GM18951 (cell line): ENCODE data around the gene MLX.
"Not testable (repeated sequence)": the region's sequence is repeated elsewhere in the genome, so short reads cannot be mapped to it uniquely, and the experiment has no call there.

Experiments
- POLR2A ChIP-seq: IDR thresholded peaks from 4 replicates; pipeline ENCODE4 v1.6.1; 2011; ENCODE audit warnings: mild to moderate bottlenecking; ENCODE audit not compliant: insufficient read length, insufficient read depth; ENCODE audit errors: extremely low read depth
- in situ Hi-C: fragments of 300-500 bp; cut with MboI; formaldehyde crosslinking; loops from one replicate; pipeline ENCODE4 v1.12.0; 2022; ENCODE audit warnings: low sequenced_read_pairs, mixed read lengths, inconsistent platforms; ENCODE audit not compliant: unreplicated experiment

The MLX gene

DNA sequence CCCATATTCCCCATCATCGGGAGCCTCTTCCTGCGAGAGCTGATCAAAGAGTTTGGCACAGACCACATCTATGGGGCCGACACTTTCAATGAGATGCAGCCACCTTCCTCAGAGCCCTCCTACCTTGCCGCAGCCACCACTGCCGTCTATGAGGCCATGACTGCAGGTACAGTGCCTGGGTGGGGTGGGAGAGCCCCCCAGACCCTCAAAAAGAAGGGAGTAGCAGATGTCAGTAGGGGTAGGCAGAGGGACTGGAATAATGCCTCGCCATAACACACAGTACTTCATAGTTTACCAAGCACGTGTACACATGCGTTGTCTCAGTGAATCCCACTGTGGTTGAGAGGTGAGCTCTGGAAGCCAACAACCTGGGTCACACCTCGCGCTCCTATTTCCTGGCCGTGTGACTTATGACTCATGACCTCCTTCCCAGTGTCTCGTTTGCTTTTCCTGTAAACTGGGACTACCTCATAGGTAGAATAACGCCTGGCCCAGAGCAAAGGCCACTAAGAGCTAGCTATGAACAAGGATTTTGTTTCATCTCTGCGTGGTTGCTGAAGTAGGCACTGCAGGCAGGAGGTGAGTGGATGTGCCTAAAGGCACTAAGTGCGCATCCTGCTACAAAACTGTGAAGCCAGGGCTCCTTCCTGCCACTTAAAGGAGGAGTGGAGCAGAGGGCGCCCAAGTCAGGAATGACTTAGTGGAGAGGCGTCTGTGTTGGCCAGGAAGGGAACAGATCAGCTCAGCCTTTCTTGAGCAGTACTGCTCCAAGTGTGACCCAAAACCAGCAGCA lies 25.7 kb upstream of the MLX start:
- in situ Hi-C loops, result no loop called here
- TF ChIP-seq POLR2A, result no peak

DNA sequence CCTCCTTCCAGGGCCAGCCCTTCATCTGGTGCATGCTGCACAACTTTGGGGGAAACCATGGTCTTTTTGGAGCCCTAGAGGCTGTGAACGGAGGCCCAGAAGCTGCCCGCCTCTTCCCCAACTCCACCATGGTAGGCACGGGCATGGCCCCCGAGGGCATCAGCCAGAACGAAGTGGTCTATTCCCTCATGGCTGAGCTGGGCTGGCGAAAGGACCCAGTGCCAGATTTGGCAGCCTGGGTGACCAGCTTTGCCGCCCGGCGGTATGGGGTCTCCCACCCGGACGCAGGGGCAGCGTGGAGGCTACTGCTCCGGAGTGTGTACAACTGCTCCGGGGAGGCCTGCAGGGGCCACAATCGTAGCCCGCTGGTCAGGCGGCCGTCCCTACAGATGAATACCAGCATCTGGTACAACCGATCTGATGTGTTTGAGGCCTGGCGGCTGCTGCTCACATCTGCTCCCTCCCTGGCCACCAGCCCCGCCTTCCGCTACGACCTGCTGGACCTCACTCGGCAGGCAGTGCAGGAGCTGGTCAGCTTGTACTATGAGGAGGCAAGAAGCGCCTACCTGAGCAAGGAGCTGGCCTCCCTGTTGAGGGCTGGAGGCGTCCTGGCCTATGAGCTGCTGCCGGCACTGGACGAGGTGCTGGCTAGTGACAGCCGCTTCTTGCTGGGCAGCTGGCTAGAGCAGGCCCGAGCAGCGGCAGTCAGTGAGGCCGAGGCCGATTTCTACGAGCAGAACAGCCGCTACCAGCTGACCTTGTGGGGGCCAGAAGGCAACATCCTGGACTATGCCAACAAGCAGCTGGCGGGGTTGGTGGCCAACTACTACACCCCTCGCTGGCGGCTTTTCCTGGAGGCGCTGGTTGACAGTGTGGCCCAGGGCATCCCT lies 23.5 kb upstream of the MLX start:
- no peak for TF ChIP-seq POLR2A
- in situ Hi-C loops, result no loop called here

DNA sequence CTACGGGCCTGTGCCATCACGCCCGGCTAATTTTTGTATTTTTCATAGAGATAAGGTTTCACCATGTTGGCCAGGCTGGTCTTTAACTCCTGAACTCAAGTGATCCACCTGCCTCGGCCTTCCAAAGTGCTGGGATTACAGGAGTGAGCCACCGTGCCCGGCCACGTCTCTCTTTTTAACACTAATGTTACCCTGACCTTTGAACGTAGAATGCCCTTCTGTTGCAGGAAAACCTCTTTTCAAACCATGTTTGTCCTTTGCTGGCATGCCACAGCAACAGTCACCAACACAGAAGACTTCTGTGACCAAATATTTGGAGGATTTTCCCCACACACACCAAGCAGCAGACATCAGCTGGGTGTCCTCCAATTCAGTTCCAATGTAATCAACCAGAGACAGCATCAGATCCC lies 22.0 kb upstream of the MLX start:
- TF ChIP-seq POLR2A, result no peak
- in situ Hi-C loops, result no loop called here

DNA sequence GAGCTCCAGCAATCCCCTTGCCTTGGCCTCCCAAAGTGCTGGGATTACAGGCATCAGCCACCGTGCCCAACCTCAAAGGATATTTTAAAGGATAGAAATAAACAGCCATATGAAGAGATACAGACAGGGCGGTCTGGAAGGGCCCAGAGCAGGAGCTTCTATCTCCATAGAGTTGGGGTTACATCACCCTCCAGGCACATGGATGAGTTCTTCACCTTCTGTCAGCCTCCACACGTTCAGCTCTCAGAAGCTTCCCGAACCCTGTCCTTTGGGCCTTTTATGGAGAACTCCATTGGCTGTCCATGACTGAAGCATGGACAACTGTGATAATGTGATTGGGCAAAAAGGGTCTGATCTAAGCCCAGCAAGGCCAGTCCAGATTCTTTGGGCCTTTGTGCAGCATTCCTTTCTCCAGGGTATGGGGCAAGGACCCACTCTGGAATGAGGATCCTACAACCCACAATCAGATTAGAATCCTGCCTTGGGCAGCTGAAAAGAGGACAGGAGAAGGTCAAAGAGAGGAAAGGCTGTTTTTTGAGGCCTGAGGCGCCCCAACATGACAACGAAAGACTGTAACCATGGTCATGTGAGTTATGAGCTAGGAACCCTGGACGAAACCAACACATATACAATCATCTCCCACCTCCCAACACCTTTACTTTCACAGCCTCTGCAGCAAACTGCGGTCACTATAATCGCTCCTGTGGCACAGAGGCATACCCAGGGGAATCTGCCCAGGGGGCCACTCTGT lies 21.0 kb upstream of the MLX start:
- in situ Hi-C loops, result not testable (repeated sequence)

DNA sequence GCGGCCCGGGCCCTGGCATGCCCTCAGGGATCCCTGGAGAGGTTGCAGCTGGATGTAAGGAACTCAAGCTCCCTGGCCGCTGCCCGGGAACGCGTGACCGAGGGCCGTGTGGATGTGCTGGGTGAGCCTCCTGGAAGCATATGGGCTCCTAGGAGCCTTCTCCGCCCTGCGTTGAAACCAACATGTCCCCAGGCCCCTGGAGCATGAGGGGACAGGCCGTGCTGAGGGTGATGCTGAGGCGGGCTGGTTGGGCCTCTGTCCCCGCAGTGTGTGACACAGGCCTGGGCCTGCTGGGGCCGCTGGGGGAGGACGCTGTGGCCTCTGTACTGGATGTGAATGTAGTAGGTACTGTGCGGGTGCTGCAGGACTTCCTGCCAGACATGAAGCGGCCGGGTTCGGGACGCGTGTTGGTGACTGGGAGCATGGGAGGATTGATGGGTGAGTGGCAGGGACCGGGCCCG lies 19.9 kb upstream of the MLX start:
- TF ChIP-seq POLR2A, result no peak
- in situ Hi-C loops, result no loop called here

DNA sequence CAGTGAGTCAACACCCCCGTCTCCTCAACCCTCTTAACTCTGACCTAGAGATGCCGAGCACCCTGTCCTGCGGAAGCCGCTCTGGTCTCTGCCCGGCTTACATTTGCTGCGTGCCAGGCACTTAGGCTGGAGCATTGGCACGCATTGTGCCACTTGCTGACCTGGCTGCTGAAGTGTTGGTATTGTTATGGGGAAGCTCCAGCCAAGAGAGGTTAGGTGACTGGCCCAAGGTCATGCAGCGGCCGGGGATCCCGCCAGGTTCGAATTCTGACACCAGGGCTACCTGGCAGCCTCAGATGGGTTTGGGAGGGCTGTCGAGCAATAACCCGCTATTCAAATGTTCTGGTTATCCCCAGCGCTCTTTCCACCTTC lies 19.2 kb upstream of the MLX start:
- in situ Hi-C loops, result no loop called here
- TF ChIP-seq POLR2A, result no peak

DNA sequence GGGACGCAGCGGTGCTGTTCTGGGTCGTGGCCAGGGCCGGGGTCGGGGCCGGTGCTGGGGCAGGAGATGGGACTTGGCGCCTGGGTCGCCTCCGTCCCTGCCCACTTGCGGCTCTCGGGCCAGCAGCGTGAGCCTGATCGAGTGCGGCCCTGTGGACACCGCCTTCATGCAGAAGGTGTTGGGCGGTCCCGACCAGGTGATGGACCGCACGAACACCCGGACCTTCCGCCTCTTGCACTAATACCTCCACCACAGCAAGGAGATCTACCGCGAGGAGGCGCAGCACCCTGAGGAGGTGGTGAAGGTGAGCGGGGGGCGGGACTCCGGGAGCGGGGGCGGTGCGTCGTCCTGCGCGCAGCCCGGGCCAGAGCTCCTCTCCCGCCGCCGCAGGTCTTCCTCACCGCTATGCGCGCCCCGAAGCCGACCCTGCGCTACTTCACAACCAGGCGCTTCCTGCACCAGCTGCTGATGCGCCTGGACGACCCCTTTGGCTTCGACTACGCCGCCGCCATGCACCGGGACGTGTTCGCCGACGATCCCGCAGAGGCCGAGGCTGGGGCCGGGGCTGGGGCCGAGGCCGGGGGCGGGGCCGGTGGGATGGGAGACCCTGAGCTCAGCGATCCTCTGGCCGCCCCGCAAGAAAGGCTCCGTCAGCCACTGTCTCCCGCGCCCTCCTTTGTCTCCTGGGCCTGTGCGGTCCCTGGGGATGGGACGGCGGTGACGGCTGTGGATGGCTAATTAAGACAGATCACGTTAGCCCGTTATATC lies 18.6 kb upstream of the MLX start:
- in situ Hi-C loops, result no loop called here

DNA sequence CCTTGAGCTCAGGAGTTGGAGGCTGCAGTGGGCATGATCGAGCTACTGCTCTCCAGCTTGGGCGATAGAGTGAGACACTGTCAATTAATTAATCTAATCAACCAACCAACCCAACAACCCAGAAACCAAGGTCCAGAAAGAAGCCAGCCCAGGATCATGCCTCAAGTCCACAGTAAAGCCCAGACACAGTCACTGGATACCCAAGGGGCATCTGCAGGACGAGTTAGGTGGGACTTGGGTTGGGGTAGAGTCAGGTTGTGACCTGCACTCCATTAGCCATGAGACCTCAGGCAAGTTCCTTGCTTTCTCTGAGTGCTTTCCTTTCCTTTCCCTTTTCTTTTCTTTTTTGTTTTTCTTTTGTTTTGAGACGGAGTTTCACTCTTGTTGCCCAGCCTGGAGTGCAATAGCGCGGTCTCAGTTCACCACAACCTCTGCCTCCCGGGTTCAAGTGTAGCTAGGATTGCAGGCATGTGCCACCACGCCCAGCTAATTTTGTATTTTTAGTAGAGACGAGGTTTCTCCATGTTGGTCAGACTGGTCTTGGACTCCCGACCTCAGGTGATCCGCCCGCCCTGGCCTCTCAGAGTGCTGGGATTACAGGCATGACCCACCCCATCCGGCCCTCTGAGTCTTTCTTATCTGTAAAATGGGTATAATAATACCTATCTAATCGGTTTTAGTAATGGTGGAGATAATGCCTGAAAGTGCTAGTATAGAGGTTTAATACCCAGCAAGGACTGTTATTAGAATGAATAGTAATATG lies 17.7 kb upstream of the MLX start:
- in situ Hi-C loops, result no loop called here
- no peak for TF ChIP-seq POLR2A

More for the DNA sequence above, 18.6 kb upstream of the MLX start:
- no peak for TF ChIP-seq POLR2A

DNA sequence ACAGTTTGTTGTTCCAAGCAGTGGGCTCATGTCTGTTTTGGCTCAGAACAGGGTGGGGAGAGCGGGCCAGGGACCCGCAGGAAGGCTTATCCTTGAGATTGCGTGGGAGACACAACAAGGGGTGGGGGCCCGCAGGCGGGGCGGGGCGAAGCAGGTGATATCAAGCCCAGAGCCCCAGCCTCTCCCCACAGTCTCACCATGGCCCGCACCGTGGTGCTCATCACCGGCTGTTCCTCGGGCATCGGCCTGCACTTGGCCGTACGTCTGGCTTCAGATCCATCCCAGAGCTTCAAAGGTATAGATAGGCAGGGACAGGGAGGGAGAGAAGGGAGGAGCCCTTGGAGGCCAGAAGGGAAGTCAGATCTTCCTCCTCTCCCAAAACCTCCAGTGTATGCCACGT lies 14.2 kb upstream of the MLX start, which contains the start of gene HSD17B1:
TSS of gene HSD17B1 (plus strand) at position 188 of the 400 bp plus-strand sequence. CDS start at position 199, 11 bp downstream.
- in situ Hi-C loops, result not testable (repeated sequence)

DNA sequence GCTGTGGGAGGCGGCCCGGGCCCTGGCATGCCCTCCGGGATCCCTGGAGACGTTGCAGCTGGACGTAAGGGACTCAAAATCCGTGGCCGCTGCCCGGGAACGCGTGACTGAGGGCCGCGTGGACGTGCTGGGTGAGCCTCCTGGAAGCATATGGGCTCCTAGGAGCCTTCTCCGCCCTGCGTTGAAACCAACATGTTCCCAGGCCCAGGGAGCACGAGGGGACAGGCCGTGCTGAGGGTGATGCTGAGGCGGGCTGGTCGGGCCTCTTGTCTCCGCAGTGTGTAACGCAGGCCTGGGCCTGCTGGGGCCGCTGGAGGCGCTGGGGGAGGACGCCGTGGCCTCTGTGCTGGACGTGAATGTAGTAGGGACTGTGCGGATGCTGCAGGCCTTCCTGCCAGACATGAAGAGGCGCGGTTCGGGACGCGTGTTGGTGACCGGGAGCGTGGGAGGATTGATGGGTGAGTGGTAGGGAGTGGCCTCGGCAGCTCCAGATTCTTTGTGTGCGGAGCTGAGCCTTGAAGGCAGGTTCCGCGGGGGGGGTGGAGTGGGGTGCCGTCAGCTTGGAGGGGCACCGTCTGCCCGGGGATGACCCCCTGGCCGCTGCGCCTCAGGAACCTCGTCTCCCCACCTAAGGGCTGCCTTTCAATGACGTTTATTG lies 13.6 kb upstream of the MLX start:
- TF ChIP-seq POLR2A, result no peak
- in situ Hi-C loops, result no loop called here

DNA sequence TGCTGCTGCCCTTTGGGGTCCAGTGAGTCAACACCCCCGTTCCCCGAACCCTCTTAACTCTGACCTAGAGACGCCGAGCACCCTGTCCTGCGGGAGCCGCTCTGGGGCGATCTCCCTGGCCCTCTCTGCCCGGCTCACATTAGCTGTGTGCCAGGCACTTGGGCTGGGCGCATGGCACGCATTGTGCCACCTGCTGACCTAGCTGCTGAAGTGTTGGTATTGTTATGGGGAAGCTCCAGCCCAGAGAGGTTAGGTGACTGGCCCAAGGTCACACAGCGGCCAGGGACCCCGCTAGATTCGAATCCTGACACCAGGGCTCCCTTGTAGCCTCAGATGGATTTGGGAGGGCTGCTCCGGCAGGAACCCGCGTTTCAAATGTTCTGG lies 13.0 kb upstream of the MLX start:
- in situ Hi-C loops, result no loop called here
- TF ChIP-seq POLR2A, result no peak
